ENCODE results near the gene GPR34.
"Not testable (repeated sequence)": the region's sequence is repeated elsewhere in the genome, so short reads cannot be mapped to it uniquely, and the experiment has no call there.

GPR34 gene, protein sequence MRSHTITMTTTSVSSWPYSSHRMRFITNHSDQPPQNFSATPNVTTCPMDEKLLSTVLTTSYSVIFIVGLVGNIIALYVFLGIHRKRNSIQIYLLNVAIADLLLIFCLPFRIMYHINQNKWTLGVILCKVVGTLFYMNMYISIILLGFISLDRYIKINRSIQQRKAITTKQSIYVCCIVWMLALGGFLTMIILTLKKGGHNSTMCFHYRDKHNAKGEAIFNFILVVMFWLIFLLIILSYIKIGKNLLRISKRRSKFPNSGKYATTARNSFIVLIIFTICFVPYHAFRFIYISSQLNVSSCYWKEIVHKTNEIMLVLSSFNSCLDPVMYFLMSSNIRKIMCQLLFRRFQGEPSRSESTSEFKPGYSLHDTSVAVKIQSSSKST

DNA sequence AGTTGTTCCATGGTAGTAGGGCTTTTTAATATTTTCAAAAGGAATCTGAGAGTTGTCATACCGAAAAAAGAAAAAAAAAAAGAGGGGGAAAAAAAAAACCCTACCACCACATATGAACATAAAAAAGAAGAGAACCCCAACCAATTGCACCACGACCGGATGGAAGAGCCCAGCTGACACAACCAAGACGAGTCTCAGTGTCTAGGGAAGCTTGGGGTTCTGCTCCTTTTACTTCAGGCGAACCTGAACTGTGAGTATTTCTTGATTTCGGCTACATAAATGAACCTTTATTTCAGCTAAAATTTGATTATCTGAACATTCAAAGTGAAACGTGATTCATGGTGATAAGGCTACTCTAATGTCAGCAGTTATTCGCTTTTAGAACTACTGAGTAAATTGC lies at the start of gene GPR34:
Gene GPR34 (plus strand): TSS at position 139 of the 400 bp plus-strand sequence. CDS start 6,661 bp downstream, outside the sequence.
- no peak for DNase-seq

DNA sequence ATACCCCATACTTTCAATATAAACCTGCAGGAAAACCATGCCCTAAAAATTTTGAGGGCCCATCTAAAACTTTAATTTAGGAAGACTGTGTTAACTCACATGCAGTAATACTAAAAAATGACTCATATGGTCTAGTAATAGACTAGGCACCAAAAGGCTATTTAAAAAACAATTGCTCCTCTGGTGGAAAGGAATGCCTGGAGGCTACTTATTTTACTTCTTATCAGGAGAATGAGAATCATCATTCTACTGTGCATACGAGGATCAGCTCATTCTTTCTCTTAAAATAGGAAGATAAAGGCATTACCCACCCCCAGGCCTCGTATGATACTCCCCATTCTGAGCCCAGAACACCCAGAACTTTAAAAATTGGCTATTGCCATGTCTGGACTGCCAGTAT lies 42.6 kb upstream of the GPR34 start:
- not testable (repeated sequence) for DNase-seq

DNA sequence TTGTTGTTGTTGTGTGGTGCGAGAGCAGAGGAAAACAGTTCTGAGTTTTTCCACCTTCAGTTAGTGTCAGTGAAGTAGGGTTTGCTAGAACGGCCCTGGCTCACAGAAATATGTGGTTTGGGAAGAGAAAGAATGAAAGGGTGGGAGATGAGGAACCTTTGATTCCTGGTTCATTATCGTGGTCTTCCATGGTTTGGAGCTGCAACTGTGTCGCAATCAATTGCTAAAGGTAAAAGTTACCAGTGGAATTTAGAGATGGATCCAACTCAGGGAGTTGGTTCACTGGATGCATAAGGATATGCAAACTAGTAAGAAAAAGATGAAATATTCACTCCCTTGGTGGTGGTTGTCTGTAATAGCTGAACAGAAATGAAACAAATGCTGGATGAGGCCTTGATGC lies 35.6 kb upstream of the GPR34 start:
- no peak for DNase-seq

DNA sequence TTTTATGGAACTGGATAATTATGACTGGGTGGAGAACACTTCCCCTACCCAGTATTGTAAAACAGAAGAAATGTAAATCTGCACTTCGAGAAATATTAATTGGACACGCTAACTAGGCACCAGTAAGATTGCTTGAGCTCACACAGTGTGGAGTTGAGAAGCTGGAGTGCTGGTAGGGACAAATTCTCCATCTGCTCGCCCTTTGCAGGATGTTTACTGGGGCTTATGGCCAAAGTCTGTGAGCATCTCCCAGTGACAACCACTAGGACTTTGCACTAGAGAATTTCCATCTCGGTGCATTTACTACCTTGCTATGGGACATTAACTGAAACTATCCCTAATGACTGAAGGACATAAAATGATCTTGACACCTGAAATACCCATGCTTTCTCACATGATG lies 33.7 kb upstream of the GPR34 start:
- no peak for DNase-seq

DNA sequence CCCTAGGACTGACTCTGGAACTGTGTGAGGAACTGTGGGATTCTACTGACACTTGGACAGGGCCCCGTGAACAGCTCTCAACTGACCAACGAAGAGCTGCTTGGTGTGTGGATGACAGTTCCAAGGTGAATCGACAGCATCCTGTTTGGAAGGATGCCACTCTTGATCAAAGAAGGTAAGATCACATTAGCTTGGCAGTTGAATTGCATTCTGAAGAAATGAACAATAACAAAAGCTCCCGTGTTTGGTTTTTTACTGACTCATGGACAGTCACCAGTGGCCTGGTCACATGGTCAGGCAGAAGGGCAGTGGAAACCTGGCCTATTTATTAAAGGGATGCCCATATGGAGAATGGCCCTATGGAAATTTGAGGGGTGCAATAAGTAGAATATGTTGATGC lies 33.1 kb upstream of the GPR34 start:
- DNase-seq, result no peak

DNA sequence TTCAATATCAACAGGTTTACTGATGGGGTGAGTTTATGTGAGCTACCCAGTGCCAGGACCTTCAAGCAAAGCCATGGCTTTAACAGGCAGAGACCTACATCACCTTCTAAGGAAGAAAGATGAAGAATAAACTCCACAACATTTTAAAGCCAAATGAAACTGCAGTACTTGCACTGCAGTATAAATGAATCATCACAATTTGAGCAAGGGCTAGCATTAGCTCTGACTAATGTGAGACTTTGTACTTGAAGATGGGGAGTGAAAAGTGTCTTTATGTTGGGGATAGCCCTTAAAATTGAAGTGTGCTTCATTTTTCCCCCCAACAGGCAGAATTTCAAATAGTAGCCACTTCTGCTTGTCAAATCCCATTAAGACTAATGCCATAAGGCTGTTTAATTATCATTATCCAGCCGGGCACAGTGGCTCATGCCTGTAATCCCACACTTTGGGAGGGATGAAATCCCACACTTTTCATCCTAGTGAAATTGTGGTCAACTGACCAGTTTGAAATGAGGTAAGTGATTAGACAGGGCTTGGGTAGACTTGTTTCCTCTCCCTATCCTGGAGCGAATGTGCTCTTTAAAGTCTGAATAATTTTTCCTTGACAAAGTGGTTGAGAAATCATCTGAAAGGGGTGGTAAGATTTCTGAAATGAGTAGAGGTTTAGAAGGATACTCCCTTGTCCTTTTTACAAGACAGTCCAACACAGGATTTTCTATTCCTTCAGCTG lies 27.2 kb upstream of the GPR34 start:
- DNase-seq, result no peak

DNA sequence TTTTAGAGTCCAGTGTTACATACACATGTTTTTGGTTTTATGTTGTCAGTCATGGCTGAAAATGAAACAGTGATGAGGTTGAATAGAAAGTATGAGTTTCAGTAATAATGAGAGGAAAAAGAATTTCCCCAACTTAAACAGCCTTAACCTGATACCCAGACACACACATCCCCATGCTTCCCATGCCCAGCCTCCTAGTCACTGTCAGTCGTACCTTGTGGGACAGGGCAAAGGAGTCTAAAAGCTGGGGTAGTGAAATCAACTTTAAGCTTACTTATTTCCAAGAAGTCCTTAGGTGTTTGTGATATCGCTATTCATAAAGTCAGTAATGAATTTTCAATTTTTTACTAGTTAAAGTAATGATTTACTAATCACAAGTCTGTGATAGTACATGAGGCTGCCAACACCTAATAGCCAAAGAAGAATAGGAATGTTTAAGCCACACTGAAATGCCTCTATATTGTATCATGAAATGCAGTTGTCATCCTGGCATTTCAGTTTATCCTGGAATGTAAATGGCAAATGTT lies 24.3 kb upstream of the GPR34 start:
- no peak for DNase-seq

DNA sequence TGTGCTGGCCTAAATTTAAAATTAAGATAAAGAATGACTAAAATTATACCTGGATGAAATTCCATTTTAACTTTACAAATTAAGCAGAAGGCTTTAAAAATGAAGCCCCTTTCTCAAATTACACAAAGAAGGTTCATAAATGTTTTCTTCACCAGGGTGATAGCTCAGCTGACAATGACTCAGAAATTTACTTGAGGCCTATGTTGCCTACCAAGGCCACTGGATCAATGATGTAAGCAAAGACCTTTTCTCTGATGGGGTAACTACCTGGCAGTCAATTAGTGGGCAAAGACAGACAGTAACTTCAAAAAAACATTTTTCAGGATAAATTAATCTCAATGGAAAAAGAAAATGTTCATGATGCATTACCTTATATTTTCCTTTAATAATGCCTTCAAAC lies 23.9 kb upstream of the GPR34 start:
- DNase-seq, result no peak

DNA sequence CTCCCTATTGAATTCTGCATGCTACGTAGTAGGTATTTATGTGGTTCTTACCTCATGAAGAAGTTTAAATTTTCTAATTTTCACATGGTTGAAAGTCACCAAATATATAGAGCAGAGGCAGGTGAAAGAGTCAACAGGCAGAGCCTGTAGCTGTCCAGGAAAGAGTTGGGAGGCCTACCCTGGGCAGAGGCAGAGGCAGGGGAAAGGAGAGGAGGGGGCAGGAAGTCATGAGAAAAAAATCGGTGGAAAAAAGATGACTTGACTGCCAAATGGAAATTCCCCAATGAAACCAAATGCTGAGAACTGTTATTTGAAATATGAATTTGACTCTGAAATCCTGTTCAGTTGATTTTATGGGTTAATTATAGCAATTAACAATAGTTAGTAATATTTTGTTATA lies 23.1 kb upstream of the GPR34 start:
- DNase-seq, result no peak

DNA sequence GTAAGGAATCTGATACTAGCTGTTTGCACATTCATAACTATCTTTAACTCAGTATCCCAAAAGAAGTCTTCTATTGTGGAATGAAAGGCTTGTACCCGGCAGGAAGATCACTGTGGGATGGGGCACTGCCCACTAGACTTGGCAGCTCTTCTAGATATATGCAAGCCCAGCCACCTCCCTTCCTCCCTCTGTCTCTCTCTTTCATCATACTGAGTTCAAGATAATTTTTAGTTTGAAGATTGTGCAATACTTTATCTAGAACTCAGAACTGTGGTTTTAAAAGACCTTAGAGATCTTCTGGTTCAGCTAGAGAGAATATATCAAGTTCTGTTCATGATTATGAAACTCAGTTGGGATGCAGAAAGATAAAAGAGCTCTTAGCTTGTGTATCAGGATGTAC lies 22.5 kb upstream of the GPR34 start:
- no peak for DNase-seq

DNA sequence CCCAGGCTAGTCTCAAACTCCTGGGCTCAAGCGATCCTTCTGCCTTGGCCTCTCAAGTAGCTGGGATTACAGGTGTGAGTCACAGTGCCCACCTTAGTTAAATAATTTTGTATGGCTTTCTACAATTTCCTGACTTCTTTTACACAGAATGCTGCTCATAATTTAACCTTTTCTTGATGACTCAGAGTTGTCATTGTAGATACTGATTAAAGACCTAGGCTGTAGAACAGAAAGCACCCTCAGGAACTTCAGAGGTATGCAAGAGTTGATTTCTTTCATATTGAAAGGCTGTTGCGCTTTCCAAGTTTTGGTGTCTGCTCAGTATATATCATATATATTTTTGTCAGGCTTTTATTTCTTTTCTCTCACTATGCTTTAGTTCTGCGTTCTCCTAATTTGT lies 21.1 kb upstream of the GPR34 start:
- no peak for DNase-seq

DNA sequence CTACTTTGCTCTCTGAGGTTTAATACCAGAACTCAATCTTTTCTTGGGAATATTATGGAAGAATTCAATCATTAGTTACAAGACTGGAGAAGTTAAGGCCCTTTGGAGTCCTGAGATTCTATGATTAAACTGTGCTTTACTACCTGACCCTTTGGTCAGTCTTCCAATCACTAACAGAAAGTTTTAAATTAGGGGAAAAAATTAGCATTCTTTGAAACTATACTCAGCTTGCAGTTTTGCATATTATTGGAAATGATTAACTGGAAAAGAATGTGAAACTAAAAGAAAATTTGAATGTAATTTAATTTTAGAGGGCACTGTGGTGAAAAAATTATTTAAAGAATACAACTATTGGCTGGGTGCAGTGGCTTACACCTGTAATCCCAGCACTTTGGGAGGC lies 18.7 kb upstream of the GPR34 start:
- DNase-seq, result no peak

DNA sequence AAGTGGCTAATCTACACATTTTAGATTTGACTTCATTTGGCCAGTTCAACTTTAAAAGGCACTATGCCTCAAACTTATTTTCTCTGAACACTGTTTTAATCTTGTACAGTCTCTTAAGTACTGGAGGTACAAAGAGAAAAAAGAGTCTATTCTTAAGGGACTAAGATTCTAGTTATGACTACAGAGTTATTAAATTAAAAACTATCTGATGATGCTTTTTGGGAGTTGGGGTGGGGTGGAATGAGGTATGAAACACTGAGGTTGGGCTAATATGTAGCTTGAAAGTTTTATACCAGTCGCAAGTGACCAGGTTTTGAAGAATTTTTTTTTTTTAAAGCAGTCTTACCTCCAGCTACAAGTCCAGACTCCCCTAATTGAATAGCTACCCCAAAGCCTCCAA lies 17.7 kb upstream of the GPR34 start:
- no peak for DNase-seq

DNA sequence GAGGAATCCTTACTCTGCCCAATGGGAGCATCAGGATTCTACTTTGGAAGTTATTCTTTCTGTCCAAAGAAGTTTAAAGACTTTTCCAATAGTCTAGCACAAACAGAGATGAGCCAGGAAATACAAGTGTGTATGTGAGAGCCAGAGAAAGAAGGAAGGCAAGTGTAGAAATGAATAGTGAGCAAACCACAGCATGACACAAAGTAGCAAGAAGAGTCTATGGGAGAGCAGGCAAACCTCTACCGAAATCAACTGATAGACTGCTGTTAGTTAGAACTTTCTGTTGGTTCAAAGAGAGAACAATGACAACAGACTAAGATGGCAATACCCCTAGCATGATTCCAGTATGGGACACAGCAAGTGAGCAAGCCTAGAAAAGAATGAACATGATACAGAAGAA lies 16.1 kb upstream of the GPR34 start:
- DNase-seq, result no peak

DNA sequence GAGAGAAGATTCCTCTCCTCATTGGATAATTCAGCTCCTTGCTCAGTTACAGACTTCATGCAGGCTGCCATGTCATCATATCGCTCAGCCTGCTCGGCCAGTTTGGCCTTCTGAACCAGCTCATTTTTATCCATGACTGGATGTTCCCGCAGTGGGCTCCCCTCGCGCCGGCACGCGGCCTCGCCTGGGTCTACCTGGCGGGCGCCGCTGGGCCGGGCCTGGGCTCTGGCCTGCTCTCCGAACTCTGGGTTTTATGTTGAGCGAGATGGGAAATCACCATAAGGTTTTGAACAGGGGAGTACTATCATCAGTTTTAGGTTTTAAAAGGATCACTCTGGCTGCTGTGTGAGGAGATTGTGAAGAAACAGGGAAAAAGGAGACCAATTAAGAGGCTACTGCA lies 12.4 kb upstream of the GPR34 start:
- DNase-seq, result not testable (repeated sequence)

DNA sequence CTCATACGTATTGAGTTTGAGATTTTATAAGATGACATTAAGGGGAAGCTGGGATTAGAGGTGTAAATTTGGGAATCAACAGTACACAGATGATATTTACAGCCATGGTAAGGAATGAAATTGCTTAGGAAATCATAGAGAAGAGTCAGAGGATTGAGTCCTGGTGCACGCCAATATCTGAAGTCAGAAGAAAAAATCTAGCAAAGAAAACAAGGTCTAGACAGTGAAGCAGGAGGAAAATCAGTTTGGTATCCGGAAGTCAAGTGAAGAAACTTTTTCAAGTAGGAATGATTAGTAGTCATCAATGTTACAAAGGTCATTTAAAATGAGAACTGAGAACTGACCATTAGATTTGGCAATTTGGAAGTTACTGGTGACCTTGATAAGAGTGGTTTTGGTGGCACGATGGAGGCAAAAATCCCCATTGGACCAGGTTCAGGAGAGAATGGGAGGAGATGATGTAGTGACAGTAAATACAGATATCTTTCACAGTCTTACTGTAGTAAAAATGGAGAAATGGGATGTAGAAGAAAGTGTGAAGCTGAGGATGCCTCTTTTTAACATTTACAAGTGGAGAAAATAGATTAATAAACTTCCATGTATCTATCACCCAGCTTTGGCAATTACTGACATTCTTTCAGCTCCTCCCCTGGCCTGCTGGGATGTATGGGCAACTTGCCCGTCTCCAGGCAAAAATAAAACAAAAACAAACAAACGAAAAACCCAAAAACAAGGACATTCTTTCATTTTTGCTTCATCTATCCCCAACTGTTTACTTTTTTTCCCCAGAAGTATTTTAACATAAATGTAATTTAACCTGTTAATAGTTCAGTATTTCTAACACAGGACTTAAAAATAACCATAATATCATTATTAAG lies 11.4 kb upstream of the GPR34 start:
- DNase-seq, result no peak

DNA sequence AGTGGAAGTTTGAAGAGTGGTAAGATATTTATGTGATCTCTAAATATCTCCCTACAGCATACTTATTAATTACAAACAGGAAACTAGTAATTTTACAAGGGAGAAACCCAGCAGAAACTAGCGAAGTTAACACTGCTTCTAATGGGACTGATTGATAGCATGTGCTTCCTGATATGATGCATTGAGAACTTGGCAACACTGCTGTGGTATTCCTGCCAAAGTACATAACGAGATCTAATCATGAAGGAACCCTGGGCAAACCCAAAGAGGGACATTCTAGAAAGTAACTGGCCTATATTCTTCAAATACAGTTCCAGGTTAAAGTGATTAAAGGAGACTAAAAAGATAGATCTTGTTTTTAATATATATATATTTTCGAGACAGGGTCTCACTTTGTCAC lies 4.6 kb upstream of the GPR34 start:
- no peak for DNase-seq

DNA sequence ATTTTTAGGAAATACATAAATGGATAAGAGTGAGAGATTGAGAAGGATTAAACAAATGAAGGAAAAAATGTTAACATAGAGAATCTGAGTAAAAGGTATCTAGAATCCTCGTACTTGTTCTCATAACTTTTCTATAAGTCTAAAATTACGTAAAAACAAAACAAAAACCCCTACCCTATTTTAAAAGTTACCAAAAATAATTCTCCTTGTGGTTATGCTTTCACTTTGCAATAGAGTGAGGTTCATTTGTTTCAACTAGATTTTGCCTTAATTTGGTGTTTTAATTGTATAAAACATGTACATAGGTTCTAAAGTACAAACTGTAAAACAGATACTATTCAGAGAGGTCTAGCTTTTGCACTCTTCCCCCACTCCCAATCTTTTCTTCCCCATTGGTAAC lies 3.8 kb upstream of the GPR34 start:
- DNase-seq, result no peak

DNA sequence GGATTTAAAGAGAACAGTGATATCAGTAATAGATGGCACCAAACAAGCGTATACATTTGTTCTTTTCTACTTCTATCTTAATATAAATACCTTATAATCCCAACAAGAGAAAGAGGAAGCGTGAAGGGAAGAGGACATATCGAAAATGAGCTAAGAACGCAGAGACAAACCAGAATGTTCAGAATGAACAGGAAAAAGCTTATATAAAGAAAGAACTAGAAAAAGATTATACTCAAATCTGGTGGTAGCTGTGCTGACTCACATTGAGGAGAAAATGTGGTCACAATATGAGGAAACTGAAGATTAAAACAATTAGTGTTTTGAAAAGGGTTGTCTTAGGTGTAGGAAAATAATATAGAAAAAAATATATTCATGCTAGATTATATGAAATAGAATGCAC lies 2.0 kb upstream of the GPR34 start:
- no peak for DNase-seq

DNA sequence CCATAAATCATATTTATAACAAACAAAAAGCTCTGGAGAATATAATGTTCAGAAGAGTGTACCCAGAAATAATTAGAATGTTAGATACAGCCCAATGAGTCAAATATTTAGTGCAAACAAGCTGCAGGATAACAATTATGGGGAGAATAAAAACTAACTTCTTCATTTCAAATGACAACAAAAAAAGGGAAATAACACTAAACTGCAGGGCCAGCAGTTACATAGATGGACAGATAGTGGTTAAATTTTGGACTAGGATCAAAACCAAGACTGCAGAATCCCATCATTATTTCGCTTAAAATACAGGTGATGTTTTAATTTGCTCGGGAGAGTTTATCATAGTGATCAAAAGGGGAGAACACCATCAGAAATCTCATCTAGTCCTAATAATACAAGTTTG lies 617 bp upstream of the GPR34 start:
- no peak for DNase-seq

DNA sequence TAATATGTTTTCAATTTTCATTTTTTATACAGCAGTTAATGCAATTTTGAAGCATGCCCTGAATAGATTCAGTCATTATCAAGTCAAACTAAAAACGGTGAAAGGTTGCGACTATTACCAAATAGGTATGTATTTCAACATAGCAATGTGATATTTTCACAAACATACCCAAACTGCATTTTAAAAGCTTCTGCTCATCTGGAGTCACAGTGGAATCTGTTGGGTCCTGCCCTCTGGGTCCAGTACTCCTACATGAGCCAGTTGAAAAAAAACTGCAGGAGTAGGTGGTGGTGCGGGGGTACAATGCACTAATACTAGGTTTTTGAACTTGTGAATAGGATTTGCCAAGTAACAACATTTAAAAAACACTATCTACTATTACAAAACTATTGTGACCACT lies 938 bp downstream of the GPR34 start:
- no peak for DNase-seq

DNA sequence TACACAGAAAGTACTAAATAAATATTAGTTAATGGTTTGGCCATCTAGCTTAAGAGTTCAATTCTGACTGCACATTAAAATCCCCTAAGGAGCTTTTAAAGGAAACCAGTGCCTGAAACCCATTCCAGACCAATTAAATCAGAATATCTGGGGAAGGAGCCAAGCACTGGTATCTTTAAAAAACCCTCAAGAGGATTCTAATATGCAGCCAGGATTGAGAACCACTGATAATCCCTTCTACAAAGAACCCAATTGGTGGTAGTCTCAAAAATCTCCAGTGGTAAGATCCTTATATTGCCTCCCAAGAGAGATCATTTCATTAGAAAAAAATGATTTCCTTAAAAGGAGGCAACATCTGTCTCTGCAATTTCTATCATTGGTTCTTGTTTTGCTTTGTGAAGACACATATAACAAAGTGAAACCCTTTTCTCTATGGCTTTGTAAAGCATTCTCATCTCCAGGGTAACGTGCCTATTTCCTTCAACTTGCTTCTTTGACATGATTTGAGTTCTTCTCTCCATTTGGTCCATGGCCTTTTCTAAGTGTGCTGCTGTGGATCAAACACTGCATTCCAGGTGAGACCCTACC lies 3.5 kb downstream of the GPR34 start:
- DNase-seq, result no peak

DNA sequence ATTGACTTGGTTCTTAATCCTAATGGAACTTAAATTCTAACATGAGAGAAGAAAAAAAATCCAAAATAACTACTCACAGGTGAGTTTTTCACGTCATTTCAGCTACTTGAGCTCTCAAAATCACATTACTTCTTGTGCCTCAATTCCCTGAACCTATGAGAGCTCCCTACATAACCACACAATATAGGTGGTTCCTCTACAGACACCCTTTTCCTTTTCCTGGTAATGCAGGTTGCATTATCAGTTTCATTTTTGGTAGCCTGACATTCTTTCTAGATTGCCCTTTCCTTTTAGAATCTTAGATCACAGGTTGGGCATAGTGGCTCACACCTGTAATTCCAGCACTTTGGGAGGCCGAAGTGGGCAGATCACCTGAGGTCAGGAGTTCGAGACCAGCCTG lies 4.3 kb downstream of the GPR34 start:
- no peak for DNase-seq
